Stimulated activated CD4-positive, alpha-beta T cell treated with anti-CD3 and anti-CD28 coated beads, Interleukin-4, amount 100 ng/mL, for 4 hours (primary cell): Measurements from ENCODE around the gene OST4.

Experiments
- DNase-seq, 2 experiments: peaks; one replicate each; pipeline ENCODE4 v3.0.0-alpha.2; 2020

Gene OST4

DNA sequence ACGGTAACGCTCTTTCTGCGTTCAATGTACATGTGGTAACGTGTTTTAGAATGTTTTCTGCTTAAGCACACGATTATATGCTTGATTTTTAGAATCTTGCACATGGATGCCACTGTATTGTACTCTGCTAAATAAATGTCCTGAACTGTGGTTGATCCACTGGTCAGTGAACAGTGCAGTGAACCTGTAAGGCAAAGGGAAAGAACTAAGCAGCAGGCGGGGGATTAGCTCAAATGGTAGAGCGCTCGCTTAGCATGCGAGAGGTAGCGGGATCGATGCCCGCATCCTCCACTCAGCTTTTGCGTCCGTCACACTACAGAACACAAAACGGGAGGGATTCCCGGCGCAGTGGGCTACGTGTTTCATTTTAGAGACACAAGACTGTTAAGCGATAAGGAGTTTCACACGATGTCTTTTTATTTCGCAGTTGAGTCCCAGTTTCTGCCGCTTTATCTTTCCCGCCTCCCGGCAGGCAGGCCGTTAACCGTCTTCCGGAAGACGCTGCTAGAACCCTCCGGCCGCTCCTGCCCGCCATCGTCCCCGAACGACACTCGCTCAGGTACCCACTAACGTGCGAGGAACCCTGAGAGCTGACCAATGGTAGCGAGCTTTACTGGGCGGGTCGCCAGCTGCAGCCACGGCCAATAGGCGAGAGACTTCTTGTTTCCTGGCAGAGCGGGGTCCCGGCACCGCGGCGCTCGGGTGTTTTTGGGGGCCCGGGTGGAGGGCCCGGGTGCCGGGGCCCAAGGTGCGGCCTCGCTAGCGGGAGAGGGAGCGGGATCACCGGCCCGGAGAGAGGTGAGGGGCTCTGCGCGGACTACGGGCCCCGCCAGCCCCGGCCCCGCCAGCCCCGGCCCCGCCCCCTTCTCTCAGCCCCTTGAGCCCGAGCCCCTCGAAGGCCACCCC, 20.2 kb downstream of the OST4 start, which contains the start of gene AGBL5:
TSS of gene AGBL5 (plus strand) at position 673 of the 906 bp plus-strand sequence. CDS start 1,291 bp downstream, outside the sequence.
- peak; percentile 91 to 95 for DNase-seq

DNA sequence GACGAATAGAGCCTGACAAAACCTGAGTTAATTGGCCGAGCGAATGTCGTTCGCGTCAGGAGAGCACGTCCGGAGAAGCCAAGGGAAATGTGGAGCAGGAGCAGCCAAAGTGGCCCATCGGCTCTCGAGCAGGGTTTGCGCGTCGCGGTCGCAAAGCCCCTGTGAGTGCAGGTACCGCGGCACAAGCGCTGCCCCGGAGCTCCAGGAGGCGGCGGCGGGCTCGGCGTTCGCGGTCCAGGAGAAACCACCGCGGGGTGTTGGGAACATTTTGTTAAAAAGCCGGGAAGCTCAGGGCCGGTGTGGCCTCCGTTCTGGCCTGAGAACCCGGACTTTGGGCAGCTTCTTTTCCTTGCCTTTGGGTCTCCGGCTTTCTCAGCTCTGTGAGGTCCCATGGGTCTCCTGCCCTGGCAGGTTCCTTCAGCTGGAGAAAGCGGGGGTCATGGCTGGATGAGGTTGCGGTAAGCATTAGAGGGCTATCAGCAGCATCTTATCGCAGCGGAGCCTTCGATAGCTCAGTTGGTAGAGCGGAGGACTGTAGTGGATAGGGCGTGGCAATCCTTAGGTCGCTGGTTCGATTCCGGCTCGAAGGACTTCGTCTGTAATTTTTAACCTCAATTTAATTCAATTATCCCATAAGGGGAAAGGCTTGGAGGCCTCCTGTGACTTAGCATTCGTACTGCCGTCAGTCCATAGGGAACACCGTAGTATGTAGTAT, 21.0 kb downstream of the OST4 start:
- DNase-seq = peak; percentile 86 to 87

DNA sequence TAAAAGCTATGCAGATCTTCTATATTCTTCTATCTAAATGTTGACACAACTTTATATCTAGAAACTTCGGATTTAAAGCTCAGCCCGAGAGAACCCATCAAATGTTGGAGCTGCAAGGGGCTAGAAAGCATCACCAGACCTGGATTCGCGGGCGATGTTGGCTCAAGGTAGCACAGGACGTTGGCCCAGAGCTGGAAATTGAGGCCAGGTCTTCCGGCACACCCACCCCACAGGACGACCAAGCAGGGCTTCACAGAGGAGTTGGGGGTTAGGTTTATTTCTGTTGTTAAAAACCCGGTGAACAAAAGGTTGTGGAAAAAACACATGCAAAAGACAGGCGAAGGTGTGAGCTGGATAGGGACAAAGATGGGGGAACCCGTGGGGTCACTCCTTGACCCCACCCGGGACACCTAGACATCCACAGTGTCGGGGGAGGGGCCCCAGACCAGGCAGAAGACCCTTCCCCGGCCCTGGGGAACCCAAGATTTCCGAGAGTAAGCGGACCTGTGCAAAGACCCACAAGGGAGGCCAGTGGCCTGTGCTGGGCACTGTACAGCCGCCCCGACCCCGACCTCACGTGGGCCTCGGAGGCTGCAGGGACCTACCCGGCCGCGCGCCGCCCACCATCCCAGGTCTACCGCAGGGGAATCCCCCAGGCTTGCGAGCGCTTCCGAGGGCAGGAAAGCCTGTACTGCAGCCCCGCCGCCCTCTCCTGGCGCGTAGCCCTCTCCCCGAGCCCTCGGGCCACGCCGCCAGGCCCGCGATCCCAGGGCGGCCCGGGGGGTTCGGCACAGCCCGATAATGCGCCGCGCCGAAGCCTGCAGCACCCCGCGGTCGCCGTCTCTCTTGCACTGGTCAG, 21.8 kb downstream of the OST4 start:
- peak; percentile 70 to 71 for DNase-seq

DNA sequence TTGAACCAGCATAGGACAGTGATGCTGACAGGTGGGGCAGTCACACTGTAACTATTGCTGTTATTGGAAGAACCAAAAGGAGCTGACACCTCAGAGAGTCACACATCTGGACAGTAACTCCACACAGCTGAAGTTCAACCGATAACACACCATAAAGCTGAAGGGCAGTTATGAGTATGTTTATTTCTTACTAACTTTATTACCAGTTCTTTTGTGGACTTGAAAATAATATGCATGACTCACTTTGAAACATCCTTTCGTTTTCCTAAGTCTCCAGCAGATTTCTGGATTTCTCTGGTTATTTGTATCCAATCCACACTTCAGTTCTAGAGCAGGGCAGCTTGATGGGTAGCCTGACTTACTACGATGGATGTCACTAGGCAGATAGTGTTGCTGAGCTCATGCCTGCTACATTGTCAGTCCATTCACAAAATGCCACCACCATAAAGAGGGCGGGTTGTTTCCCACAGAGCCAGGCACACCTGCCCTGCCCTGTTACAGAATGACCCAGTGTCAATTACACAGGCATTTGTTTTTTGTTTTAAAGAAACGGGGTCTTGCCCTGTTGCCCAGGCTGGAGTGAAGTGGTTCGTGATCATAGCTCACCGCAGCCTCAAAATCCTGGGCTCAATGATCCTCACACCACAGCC, 28.3 kb downstream of the OST4 start:
- no peak for DNase-seq

DNA sequence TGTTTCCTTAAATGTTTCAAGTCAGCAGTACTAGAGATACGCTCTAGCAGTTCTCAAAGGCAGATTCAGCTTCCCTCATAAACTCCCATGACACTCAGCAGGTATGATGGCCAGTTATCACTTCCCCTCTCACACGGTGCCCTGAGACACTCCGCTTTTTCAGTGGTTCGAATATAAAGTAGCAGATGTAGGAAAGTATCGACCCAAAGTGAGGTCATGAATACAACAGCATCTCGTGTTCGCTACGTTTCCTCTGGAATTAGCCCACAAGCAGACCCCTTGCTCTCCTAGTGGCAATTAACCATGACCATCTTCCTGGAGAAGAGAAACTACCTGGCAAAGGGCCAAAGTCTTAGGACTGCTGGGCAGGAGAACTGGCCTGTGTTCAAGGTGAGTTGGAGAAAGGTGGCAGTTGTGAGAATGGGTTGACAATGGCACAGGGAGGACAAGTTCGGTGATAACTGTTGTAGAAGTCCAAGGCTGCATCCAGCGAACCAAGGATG, 29.2 kb downstream of the OST4 start:
- DNase-seq = no peak

DNA sequence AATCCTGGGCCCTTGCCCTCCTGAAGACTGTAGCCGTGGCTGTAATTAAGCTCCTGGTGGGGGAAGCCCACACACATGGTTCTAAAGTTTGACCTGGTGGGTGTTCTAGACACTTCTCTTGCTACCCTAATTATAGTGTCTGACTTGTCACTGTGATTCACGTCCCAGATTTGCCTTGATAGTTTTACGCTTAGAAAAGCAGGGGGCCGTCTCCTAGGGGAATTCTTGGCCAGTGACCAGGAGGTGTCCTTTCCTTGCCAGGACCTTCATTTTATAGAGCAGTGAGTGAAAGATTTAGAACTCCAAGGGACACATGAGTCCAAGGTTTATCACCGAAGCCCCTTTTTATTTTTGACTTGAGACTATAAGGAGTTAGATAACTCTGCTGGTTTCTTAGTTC, 29.7 kb downstream of the OST4 start:
- no peak for DNase-seq

DNA sequence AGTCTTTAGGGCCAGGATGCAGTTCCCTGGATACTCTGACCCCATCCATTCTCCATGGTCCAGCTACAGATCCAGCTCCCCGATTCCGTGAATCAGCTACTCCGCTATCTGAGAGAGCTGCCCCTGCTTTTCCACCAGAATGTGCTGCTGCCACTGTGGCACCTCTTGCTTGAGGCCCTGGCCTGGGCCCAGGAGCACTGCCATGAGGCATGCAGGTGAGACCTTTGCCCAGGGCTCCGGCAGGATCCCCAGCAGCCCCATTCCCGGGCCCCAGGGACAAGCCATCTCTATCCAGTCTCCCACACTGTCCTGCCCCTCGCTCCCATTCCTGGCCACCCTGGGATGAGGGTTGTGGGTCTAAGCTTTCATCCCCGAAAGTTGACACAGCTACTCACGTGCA, 31.2 kb downstream of the OST4 start:
- no peak for DNase-seq

DNA sequence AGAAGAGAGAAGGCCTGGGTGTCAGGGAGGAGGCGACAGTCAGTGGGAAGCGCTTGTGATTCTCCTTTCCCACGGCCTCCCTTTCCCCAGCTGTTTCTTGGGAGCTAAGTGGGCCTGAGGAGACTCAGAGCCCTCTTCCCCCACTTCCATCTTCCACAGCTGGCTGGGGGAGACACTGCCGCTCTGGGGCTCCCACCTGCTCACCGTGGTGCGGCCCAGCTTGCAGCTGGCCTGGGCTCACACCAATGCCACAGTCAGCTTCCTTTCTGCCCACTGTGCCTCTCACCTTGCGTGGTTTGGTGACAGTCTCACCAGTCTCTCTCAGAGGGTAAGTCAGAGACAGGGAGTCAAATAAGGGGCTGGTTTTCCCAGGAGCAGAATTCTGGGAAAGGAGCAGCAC, 31.6 kb downstream of the OST4 start:
- DNase-seq = no peak

DNA sequence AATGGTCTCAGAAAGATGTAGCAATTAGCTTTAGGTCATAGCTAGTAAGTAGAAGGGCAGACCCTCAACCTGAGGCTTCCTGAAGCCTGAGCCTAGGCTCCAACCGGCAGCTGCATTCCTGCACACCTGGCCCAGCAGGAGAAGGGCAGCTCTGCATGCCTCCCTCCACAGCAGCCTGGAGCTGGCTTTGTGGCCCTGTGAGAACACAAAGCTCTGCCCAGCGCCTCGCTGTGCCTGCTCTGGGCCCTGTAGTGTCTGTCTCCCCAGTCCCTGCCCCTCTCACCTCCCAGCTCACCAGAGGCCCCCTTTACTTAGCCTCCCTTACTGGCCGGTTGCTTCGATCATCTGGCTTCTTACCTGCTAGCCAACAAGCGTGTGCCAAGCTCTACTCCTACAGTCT, 32.0 kb downstream of the OST4 start:
- DNase-seq = no peak

DNA sequence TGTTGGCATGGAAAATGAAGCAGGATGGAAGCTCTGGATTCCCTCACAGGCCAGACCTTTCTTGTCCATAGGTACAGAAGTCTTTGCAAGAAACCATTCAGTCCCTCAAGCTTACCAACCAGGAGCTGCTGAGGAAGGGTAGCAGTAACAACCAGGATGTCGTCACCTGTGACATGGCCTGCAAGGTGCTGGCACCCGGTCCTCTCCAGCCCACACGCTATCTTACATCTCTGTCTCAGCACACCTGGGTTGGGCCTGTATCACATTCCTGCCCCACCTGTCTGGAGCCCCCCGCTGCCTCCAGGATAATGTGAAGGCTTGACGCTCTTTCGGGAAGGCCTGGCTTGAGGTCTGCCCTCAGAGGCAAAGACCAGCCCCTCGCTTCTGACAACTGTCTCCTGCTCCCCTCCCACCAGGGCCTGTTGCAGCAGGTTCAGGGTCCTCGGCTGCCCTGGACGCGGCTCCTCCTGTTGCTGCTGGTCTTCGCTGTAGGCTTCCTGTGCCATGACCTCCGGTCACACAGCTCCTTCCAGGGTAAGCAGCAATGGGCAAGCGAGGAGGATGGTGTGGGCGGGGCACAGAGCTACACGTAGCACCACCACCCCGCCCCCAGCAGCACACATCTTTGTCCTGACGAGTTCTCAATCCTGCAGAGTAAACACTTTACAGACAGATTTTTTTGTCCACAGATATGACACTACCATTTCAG, 32.7 kb downstream of the OST4 start:
- DNase-seq = no peak

DNA sequence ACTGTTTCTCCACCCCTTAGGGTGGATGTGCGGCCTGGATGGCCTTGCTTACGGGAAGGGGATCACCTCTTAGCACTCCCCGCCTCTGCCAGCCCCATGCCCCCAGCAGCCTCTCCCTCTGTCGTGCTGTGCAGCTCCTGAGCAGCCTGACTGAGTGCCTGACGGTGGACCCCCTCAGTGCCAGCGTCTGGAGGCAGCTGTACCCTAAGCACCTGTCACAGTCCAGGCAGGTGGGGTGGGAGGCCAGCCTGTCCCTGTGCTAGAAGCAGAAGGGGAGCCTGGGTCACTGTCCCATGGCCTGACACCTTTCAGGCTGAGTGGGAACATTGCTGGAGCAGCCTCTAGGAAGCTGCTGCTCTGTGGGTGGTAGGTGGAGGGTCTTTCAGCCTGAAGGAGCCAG, 33.4 kb downstream of the OST4 start:
- DNase-seq = no peak

DNA sequence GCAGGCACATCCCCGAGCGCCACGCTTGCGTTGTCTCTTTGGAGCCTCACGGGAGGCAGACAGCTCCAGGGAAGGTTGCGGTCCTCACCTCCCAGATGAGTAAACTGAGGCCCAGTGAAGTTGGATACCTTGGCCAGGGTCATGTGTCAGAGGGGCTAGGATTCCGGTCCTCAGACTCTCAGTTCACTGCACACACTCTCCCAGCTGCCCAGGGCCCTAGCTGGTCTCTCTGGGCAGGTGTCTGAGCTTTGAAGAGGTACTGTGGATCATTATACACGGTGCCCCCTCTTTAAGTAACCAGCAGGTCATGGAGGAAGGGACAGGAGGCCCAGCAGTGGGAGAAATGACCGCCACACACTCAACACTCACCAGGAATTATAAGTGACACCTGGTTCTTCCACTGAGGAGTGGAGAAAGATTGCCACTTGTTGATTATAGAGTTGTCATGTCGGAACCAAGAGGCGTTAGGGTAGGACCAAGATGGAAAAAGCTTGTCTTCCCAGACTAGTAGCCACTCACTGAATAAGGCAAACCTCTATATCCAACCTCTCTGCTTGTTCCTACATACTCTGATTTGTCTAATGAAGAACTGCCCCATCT, 38.1 kb downstream of the OST4 start:
- no peak for DNase-seq

DNA sequence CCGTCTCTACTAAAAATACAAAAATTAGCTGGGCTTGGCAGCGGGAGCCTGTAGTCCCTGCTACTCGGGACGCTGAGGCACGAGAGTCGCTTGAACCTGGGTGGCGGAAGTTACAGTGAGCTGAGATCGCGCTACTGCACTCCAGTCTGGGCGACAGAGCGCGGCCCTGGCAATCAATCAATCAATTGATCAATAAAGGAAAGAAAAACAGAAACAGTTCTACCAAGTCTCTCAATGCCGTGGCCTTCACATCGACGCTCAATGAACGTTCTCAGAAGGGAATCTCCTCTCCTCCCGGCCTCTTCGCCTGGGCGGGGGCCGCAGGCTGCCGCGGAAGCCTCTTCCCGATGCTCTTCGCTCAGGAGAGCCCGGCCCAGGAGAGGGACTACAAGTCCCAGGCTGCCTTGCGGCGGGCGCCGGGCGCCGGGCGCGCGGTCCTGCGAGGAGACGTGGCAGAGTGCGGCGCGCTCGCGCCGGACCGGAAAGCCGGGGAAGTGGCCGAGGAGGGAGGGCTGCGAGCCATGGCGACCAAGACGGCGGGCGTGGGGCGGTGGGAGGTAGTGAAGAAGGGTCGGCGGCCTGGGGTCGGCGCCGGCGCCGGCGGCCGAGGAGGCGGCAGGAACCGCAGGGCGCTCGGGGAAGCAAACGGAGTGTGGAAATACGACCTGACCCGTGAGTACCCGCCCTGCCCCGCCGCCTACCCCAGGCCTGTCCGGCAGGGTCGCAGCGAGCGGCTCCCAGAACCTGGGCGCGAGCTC, 38.8 kb downstream of the OST4 start, which contains the start of gene TMEM214:
TSS of gene TMEM214 (plus strand) at position 471 of the 758 bp plus-strand sequence. CDS start at position 522, 51 bp downstream.
- peak; percentile 78 to 80 for DNase-seq

DNA sequence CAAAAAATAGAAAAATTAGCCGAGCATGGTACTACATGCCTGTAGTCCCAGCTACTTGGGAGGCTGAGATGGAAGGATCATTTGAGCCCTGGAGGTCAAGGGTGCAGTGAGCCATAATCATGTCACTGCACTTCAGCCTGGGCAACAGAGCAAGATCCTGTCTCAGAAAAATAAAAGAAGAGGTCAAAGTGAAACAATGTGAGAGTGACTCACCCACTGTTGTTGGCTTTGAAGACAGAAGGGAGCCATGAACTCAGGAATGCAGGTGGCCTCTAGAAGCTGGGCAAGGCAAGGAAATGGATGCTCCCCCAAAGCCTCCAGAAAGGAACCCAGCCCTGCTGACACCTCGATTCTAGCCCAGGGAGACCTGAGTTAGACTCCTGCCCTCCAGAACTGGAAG, 42.4 kb downstream of the OST4 start:
- DNase-seq = no peak

DNA sequence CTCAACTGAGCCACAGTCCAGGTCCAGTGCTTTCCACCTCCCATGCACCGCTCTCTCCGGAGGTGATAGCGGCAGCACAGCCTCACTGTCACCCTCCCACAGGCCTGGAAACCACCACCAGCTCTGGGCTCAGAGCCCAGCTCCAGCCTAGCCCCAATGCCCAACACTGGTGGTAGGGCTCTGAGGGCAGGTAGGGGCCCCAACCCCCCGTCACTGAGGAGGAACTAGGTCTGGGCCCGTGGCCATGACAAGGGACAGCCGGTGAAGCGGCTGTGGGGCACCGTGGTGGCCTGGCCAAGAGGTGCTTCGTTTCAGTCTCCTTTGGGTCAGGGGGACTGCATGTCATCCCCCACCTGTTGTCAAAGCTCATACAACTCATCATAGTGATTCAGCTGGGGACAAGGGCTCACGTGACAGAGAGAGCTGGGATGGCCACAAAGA, 44.2 kb downstream of the OST4 start:
- no peak for DNase-seq

DNA sequence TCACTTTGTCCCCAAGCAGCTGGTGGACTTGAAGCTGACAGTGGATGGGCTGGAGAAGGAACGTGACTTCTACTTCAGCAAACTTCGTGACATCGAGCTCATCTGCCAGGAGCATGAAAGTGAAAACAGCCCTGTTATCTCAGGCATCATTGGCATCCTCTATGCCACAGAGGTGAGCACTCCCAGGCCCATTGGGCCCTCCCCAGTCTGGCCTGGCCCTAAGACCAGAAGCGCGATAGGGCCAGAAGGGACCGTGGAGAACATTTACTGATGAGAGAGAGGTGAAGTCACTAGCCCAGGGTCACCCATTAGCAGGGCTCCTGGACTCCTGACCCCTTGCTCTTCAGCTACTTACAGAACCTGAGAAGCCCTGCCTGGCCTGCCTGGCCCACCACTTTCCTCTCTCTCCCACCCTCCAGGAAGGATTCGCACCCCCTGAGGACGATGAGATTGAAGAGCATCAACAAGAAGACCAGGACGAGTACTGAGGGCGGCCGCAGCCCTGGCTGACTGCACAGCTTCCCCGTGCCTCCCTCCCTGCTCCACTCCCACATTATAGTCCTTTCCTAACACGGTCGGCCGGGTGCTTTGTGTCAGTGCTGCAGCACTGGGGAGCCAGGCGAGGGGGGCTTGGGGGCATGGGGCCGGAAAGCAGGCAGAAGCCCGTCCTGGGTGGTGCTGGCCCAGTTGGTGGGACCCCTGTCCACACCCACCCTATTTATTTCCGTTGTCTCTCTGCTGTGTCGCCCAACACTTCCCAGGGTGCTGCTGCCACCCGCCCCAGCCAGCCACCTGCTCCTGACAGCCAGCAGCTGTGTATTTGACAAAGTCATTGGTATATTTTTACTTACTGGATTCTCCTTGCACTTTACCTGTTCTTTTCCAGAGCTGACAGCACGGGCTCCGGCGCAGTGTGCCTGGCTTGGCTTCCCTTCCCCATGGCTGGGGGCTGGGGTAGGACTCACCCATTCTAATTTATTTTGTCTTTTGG, 45.3 kb downstream of the OST4 start:
- no peak for DNase-seq

DNA sequence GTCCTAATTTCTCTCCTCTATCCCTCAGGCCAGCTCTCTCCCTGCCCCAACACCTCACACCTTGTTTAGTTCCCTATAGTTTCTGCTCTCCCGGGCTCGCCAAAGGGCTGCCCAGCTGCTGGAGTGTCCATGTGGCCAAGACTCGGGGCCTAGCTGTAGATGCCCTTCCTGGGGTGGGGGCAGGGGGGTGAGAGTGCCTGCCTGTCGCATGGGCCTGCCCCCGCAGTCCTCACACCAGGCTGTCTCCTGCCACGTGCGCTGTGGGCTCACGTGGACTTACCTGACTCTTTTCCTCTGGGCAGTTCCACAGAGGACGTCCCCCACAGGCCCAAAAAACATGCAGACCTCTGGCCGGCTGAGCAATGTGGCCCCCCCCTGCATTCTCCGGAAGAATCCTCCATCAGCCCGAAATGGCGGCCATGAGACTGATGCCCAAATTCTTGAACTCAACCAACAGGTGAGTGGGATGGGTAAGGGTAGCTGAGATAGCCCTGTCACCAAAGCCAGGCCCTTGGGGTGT, 46.1 kb downstream of the OST4 start:
- DNase-seq = no peak

DNA sequence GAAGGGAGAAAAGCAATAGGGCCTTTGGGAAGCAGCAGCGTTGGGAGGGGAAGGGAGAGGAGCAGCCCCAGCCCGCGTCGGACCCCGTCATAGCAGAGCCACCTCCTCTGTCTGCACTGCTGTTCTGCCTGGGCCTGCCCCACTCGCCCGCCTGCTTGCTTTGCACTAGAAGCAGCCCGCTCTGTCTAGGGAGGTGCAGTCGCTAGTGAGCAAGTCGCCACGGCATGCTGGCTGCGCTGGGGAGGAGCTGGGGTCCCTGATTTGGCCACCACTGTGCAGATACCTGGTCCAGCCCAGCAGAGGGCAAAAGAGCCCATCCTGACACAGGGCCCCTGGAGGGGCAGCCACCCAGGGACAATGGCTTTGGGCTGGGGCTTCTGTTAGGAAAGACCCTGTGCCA, 46.6 kb downstream of the OST4 start:
- DNase-seq = no peak

DNA sequence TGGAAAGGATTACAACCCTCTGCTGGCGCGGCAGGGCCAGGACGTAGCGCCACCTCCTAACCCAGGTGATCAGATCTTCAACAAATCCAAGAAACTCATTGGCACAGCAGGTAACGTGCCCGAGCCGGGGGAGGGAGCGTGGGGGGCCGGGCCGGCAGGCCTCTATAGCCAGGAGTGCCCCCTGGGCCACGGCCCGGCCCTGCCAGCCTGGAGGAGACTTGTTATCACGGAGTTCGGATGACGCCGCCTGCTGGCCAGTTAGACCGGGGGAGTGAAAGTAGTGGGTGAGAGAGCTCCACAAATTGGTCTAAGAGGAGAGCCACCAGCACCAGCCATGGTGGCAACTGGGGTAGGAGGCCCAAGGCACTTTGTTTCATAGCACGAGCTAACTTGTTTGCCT, 47.3 kb downstream of the OST4 start:
- no peak for DNase-seq
